Mammary epithelial cell (primary cell): ENCODE results near the gene FAM83C.

Source experiments
- EZH2 ChIP-seq: IDR thresholded peaks from 2 replicates; pipeline ENCODE4 v1.6.1; 2012; ENCODE audit warnings: low read length, inconsistent platforms, borderline replicate concordance
- TF ChIP-seq, protein P1 (sequence below), 2 donors: IDR thresholded peaks in 1 of 2; conservative IDR thresholded peaks in 1 of 2; 2 replicates each; pipeline ENCODE4 v1.5.1; 2011 to 2012; ENCODE audit warnings: inconsistent platforms in 2 of 2, low read length in 2 of 2, mild to moderate bottlenecking in 2 of 2, control low read depth in 1 of 2, low read depth in 1 of 2; ENCODE audit not compliant: insufficient read depth in 1 of 2; ENCODE audit errors: extremely low read depth in 1 of 2

- TF ChIP-seq, protein P1, sequence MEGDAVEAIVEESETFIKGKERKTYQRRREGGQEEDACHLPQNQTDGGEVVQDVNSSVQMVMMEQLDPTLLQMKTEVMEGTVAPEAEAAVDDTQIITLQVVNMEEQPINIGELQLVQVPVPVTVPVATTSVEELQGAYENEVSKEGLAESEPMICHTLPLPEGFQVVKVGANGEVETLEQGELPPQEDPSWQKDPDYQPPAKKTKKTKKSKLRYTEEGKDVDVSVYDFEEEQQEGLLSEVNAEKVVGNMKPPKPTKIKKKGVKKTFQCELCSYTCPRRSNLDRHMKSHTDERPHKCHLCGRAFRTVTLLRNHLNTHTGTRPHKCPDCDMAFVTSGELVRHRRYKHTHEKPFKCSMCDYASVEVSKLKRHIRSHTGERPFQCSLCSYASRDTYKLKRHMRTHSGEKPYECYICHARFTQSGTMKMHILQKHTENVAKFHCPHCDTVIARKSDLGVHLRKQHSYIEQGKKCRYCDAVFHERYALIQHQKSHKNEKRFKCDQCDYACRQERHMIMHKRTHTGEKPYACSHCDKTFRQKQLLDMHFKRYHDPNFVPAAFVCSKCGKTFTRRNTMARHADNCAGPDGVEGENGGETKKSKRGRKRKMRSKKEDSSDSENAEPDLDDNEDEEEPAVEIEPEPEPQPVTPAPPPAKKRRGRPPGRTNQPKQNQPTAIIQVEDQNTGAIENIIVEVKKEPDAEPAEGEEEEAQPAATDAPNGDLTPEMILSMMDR (conservative IDR thresholded peaks at IDR 0.05 in 1 of 2, IDR thresholded peaks at IDR 0.05 in 1 of 2; ENCODE audit: extremely low read depth in 1 of 2, insufficient read depth in 1 of 2, low read depth in 1 of 2, low read length in 2 of 2): no peak
- no peak for TF ChIP-seq EZH2
Observed at GRCh38 chr20:35240083-35240810, 52.0 kb downstream of the FAM83C start.
